Left lung (tissue), 14 donors: Measurements from ENCODE around the gene KLKB1. TPM values are rescaled to one million over a fixed set of nuclear protein-coding genes. Genes with fewer than 3 reads are reported as not detected.

Experiments
- ATAC-seq: fragments of 200-7000 bp; cut with Tn5 transposase; one replicate; pipeline ENCODE4 v1.9.1; 2020; ENCODE audit warnings: moderate library complexity
- DNase-seq, 4 donors: peaks; one replicate each; pipeline ENCODE4 v3.0.0-alpha.2; 2013 to 2020
- H3K27ac ChIP-seq, 2 donors: fragments of 200-600 bp; sonication (generic) in 1 of 2; one replicate each; pipeline versions ENCODE4 v1.5.0 to v1.8.0; 2020 to 2021
- H3K27me3 ChIP-seq, 2 donors: fragments of 200-600 bp; sonication (generic) in 1 of 2; one replicate each; pipeline versions ENCODE4 v1.5.0 to v1.8.0; 2020 to 2021
- H3K36me3 ChIP-seq, 2 donors: fragments of 200-600 bp; sonication (generic) in 1 of 2; one replicate each; pipeline versions ENCODE4 v1.5.0 to v1.8.0; 2020 to 2021
- H3K4me1 ChIP-seq, 2 donors: fragments of 200-600 bp; one replicate each; pipeline ENCODE4 v1.8.0; 2021
- H3K4me3 ChIP-seq, 2 donors: fragments of 200-600 bp; sonication (generic) in 1 of 2; one replicate each; pipeline versions ENCODE4 v1.5.0 to v1.8.0; 2020 to 2021; ENCODE audit warnings: mild to moderate bottlenecking in 1 of 2
- H3K9me3 ChIP-seq, 2 donors: fragments of 200-600 bp; sonication (generic) in 1 of 2; one replicate each; pipeline versions ENCODE4 v1.5.0 to v1.8.0; 2020 to 2021
- intact Hi-C, 2 donors: fragments of 100-400 bp; cut with DNase I; formaldehyde crosslinking; loops; one replicate each; pipeline versions ENCODE4 v1.11.2 to v1.14.2; 2022
- long read RNA-seq, 12 donors: library from polyadenylated mRNA in 2 of 12; unstranded in 2 of 12; transcript quantifications; one replicate each; pipeline ENCODE4 v2.0.0 and lab custom pipeline, GENCODE V29; 2019 to 2026
- polyA plus RNA-seq, 6 donors: library from polyadenylated mRNA; unstranded; fragments of 120-200 nt; gene quantifications; one replicate each; pipeline ENCODE4 v1.2.1, GENCODE V29; 2013; ENCODE audit not compliant: insufficient read length in 6 of 6
- total RNA-seq, 2 donors: library from RNA; stranded (reverse); fragmentation: NEBNext Ultra II Directional; extraction: Animal tissue kit (Norgen Biotek cat#: 25700); gene quantifications; one replicate each; pipeline ENCODE4 v1.2.1, GENCODE V29; 2021
- TF ChIP-seq, protein P1 (sequence below), 2 donors: fragments of 200-600 bp; sonication (generic) in 1 of 2; IDR thresholded peaks; one replicate each; pipeline versions ENCODE4 v1.5.0 to v1.8.0; 2021; ENCODE audit warnings: antibody characterized with exemption in 2 of 2
- donor health status: DM: no; HTN: yes; CAD: no.
- donor health status: DM: no; HTN: no; CAD: no.

The KLKB1 gene
- under 1 TPM; 0.15 to 0.76 TPM for total RNA-seq
- 1 to 10 TPM in 5 of 6 donors, under 1 TPM in 1; 0.96 to 3.1 (median 1.3) TPM for polyA plus RNA-seq
- long read RNA-seq, donor 1: 0 reads
- long read RNA-seq, donor 2, partial matches to known transcripts: 0 of 1 reads
- long read RNA-seq, donor 2, other reads (novel, unspliced or antisense): 0 of 1 reads
- long read RNA-seq, donor 3: 0 reads
- long read RNA-seq, donor 4: 0 reads
- long read RNA-seq, donor 5: 0 reads
- long read RNA-seq, donor 6, partial matches to known transcripts: 0 of 1 reads
- long read RNA-seq, donor 6, other reads (novel, unspliced or antisense): 0 of 1 reads
- long read RNA-seq, donor 7: 0 reads
- long read RNA-seq, donor 8, partial matches to known transcripts: 0 of 1 reads
- long read RNA-seq, donor 8, other reads (novel, unspliced or antisense): 0 of 1 reads
- long read RNA-seq, donor 9: 0 reads
- long read RNA-seq, donor 10: 0 reads
- long read RNA-seq, donor 11: 0 reads
- long read RNA-seq, donor 12: 0 reads

DNA sequence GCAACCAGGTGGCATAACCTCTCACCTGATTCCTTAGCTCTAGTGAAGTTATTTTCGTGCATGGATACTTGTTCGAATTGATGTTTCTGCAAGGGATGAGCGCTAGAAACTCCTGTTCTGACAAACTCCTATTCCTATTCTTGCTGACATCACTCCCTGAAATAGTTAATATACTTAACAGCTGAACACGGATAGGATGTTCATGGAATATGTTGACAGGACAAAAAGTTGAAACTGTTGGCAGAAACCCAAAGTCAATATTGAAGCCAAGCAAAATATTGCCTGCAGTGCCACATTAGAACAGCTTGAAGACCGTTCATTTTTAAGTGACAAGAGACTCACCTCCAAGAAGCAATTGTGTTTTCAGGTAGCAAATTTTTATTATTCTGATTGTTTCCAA is at the start of gene KLKB1:
TSS of gene KLKB1 (plus strand) at position 287 of the 400 bp plus-strand sequence. CDS start 689 bp downstream, outside the sequence.
- Histone ChIP-seq H3K4me1 (no peaks in the 10 kb centered on the region), H3K27ac (no peak within 1 kb of the TSS), H3K4me3 (no peak within 1 kb of the TSS), H3K36me3 (no peaks in the 10 kb centered on the region), H3K27me3 (no peaks in the 10 kb centered on the region), H3K9me3 (peaks cover 0 to 18% of the 10 kb centered on the region in 2 donors)
- DNase-seq: peak in 1 of 4 donors; percentile 31
- no peak for ATAC-seq
- intact Hi-C loops: no loop called here
- TF ChIP-seq, protein P1, sequence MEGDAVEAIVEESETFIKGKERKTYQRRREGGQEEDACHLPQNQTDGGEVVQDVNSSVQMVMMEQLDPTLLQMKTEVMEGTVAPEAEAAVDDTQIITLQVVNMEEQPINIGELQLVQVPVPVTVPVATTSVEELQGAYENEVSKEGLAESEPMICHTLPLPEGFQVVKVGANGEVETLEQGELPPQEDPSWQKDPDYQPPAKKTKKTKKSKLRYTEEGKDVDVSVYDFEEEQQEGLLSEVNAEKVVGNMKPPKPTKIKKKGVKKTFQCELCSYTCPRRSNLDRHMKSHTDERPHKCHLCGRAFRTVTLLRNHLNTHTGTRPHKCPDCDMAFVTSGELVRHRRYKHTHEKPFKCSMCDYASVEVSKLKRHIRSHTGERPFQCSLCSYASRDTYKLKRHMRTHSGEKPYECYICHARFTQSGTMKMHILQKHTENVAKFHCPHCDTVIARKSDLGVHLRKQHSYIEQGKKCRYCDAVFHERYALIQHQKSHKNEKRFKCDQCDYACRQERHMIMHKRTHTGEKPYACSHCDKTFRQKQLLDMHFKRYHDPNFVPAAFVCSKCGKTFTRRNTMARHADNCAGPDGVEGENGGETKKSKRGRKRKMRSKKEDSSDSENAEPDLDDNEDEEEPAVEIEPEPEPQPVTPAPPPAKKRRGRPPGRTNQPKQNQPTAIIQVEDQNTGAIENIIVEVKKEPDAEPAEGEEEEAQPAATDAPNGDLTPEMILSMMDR (IDR thresholded peaks at IDR 0.05): no peak

DNA sequence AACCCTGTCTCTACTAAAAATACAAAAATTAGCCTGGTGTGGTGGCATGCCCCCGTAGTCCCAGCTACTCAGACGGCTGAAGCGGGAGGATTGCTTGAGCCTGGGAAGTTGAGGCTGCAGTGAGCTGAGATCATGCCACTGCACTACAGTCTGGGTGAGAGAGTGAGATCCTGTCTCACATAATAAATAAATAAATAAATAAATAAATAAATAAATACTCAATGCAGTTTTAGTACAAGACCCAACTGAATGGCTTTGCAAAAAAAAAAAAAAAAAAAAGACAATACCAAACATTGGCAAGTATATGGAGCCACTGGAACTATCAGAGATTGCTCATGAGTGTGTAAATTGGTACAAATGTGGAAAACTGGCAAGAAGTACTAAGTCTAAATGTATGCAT is 39.2 kb upstream of the KLKB1 start:
- TF ChIP-seq, protein P1 (IDR thresholded peaks at IDR 0.05): no peak
- peaks cover 0 to 17% of the 10 kb centered on the region in 2 donors for H3K27me3 ChIP-seq
- no peak overlapping the region for H3K4me3 ChIP-seq
- ATAC-seq: no peak
- DNase-seq: no peak
- no peak overlapping the region for H3K27ac ChIP-seq
- no peaks in the 10 kb centered on the region for H3K36me3 ChIP-seq
- no peaks in the 10 kb centered on the region for H3K9me3 ChIP-seq
- peaks cover 0 to 21% of the 10 kb centered on the region in 2 donors for H3K4me1 ChIP-seq
- intact Hi-C loops: no loop called here

DNA sequence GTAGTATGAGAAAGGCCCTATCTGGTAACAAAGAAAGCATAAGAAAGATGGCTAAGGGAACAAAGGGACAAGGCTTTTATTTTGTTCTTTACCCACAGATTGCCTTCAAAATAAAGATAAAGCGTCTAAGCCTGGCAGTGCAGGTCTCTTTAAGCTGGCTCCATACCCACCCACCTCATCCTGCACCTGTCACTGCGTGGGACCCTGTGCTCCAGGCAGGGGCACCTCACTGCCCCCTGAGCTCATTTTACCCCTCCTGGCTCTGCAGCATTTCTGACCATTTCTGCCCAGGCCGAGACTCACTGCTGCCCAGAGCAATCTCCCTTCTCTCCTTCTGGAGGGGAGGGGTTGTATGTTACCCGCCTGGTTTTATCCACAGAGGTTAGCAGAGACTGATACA is 37.7 kb upstream of the KLKB1 start:
- Histone ChIP-seq H3K4me3 (no peak overlapping the region), H3K4me1 (peaks cover 0 to 21% of the 10 kb centered on the region in 2 donors), H3K27ac (no peak overlapping the region), H3K9me3 (no peaks in the 10 kb centered on the region), H3K27me3 (peaks cover 0 to 17% of the 10 kb centered on the region in 2 donors), H3K36me3 (no peaks in the 10 kb centered on the region)
- DNase-seq: no peak
- ATAC-seq: no peak
- TF ChIP-seq, protein P1 (IDR thresholded peaks at IDR 0.05): no peak
- intact Hi-C loops: no loop called here

DNA sequence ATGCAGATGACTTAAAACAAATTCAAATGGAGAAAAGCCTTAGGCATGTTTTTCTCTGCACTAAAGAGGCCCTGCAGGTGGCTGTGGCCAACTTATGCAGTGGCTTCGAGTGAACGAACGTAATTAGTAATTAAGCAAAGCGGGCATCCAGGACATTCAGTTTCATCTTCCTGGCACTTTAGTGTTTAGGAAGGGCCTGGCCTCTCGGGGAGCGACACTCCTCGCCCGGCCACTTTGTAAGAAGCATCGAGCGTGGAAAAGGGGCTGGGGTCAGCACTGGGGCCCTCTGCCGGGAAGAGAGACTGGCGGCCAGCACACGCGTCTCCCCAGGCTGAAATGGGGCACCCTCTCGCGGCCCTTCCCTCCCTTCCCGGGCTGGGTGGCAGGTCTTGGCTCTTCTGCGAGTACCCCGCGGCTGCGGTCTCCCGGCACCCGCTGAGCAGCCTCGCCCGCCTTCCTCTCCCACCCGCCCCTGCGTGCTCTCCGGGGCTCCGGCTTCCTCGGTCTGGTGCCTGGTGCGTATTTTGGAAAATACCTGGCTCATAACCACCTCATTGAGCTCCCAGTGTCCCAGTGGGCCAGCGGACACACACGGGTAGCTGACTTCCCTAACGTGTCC is 36.6 kb upstream of the KLKB1 start:
- intact Hi-C loops: no loop called here
- Histone ChIP-seq H3K36me3 (no peaks in the 10 kb centered on the region), H3K27me3 (peaks cover 0 to 17% of the 10 kb centered on the region in 2 donors), H3K27ac (peak overlapping the region; percentile 92 to 96), H3K4me3 (peak overlapping the region; percentile 83 to 86), H3K9me3 (no peaks in the 10 kb centered on the region), H3K4me1 (peaks cover 0 to 21% of the 10 kb centered on the region in 2 donors)
- ATAC-seq (peak; percentile 54), DNase-seq (peak in 2 of 4 donors; percentile 44 to 84)
- TF ChIP-seq, protein P1 (IDR thresholded peaks at IDR 0.05): no peak
